SK-N-SH (cell line): Measurements from ENCODE around the gene ZFYVE26. TPM values are rescaled to one million over a fixed set of nuclear protein-coding genes. Genes with fewer than 3 reads are reported as not detected.
"Not testable (repeated sequence)": the region's sequence is repeated elsewhere in the genome, so short reads cannot be mapped to it uniquely, and the experiment has no call there.

Experiments
- CTCF ChIA-PET: fragments of 300-600, 350-600 bp; formaldehyde crosslinking; extraction: SDS; loops from one replicate; lab custom pipeline; 2021; lab: Yijun Ruan, JAX
- POLR2A ChIA-PET: fragments of 350-600 bp; sonication (Branson Sonifier 250); formaldehyde crosslinking; extraction: SDS; loops from one replicate; lab custom pipeline; 2020; ENCODE audit warnings: antibody characterized with exemption, inconsistent platforms; lab: Yijun Ruan, JAX
- DNase-seq: peaks from one replicate; pipeline ENCODE4 v3.0.0; 2012
- H2AFZ ChIP-seq: fragments of 200-600 bp; sonication (generic); 2 replicates; pipeline ENCODE4 v1.8.1; 2016; ENCODE audit warnings: antibody characterized with exemption, mild to moderate bottlenecking, low read depth
- H3F3A ChIP-seq: fragments of 200-600 bp; sonication (generic); replicated peaks from 2 replicates; pipeline ENCODE3; 2016; ENCODE audit warnings: antibody characterized with exemption, mild to moderate bottlenecking; ENCODE audit not compliant: insufficient read depth
- H3K27ac ChIP-seq, 2 experiments: fragments of 200-500 bp in 1 of 2; fragments of 200-600 bp in 1 of 2; sonication (Bioruptor generic) in 1 of 2; sonication (generic), shearing (Covaris generic) in 1 of 2; 2 replicates each; pipeline versions ENCODE4 v1.5.1 to v1.6.1; 2014 to 2016; ENCODE audit warnings: low read depth in 2 of 2, inconsistent platforms in 1 of 2, low read length in 1 of 2, mild to moderate bottlenecking in 1 of 2, mixed read lengths in 1 of 2
- H3K27me3 ChIP-seq: fragments of 200-600 bp; sonication (generic), shearing (Covaris generic); 2 replicates; pipeline ENCODE4 v1.6.1; 2016; ENCODE audit warnings: mixed run types; ENCODE audit not compliant: insufficient read depth
- H3K36me3 ChIP-seq, 2 experiments: fragments of 200-500 bp in 1 of 2; fragments of 200-600 bp in 1 of 2; sonication (Bioruptor generic) in 1 of 2; sonication (generic) in 1 of 2; replicated peaks in 1 of 2; 2 replicates each; pipeline versions ENCODE3 to v1.5.1; 2014 to 2016; ENCODE audit warnings: low read length in 1 of 2, mild to moderate bottlenecking in 1 of 2; ENCODE audit not compliant: insufficient read depth in 2 of 2, control insufficient read depth in 1 of 2
- H3K4me1 ChIP-seq, 2 experiments: fragments of 200-500 bp in 1 of 2; fragments of 200-600 bp in 1 of 2; sonication (Bioruptor generic) in 1 of 2; sonication (generic), shearing (Covaris generic) in 1 of 2; 2 replicates each; pipeline versions ENCODE4 v1.5.1 to v1.6.1; 2014 to 2016; ENCODE audit warnings: low read depth in 1 of 2, low read length in 1 of 2, mixed run types in 1 of 2; ENCODE audit not compliant: insufficient read depth in 2 of 2, control insufficient read depth in 1 of 2
- H3K4me2 ChIP-seq: fragments of 200-600 bp; sonication (generic), shearing (Covaris generic); 2 replicates; pipeline ENCODE4 v1.6.1; 2017; ENCODE audit warnings: mixed run types
- H3K4me3 ChIP-seq, 2 experiments: fragments of 200-500 bp in 1 of 2; fragments of 200-600 bp in 1 of 2; sonication (Bioruptor generic) in 1 of 2; sonication (generic), shearing (Covaris generic) in 1 of 2; 2 replicates each; pipeline versions ENCODE4 v1.5.1 to v1.8.1; 2014 to 2016; ENCODE audit warnings: low read depth in 2 of 2, inconsistent platforms in 1 of 2, low read length in 1 of 2, mild to moderate bottlenecking in 1 of 2, mixed read lengths in 1 of 2, moderate library complexity in 1 of 2
- H3K79me2 ChIP-seq: fragments of 200-600 bp; sonication (generic); 2 replicates; pipeline ENCODE4 v1.8.1; 2017; ENCODE audit warnings: mild to moderate bottlenecking; ENCODE audit not compliant: insufficient read depth
- H3K9ac ChIP-seq: fragments of 200-600 bp; sonication (generic); 2 replicates; pipeline ENCODE4 v1.6.1; 2017; ENCODE audit warnings: mixed run types
- H3K9me2 ChIP-seq: fragments of 200-600 bp; sonication (generic); 2 replicates; pipeline ENCODE4 v1.6.1; 2017; ENCODE audit warnings: mixed run types
- H3K9me3 ChIP-seq: fragments of 200-600 bp; sonication (generic); 2 replicates; pipeline ENCODE4 v1.6.1; 2017; ENCODE audit warnings: mixed run types, mild to moderate bottlenecking, moderate library complexity
- H4K20me1 ChIP-seq: fragments of 200-600 bp; sonication (generic); 2 replicates; pipeline ENCODE4 v1.6.1; 2017; ENCODE audit warnings: mild to moderate bottlenecking, mixed run types; ENCODE audit not compliant: insufficient read depth
- EP300 ChIP-seq, 2 experiments: IDR thresholded peaks; 2 replicates each; pipeline versions ENCODE4 v1.4.0 to v1.6.1; 2012; ENCODE audit warnings: borderline replicate concordance in 1 of 2, low read depth in 1 of 2, low read length in 1 of 2
- MEF2A ChIP-seq: IDR thresholded peaks from 2 replicates; pipeline ENCODE4 v1.4.0; 2012; ENCODE audit warnings: low read depth, borderline replicate concordance
- MXI1 ChIP-seq: IDR thresholded peaks from 2 replicates; pipeline ENCODE4 v1.6.1; 2012; ENCODE audit warnings: mild to moderate bottlenecking, low read depth, low read length, improper control_type of control experiment
- NRF1 ChIP-seq: IDR thresholded peaks from 2 replicates; pipeline ENCODE4 v1.6.1; 2012; ENCODE audit warnings: low read depth, mild to moderate bottlenecking, low read length
- POLR2AphosphoS5 ChIP-seq: IDR thresholded peaks from 2 replicates; pipeline ENCODE4 v1.6.1; 2012; ENCODE audit warnings: low read depth, low read length
- RAD21 ChIP-seq: IDR thresholded peaks from 2 replicates; pipeline ENCODE4 v1.6.1; 2012; ENCODE audit warnings: mild to moderate bottlenecking, low read length
- SIN3A ChIP-seq: IDR thresholded peaks from 2 replicates; pipeline ENCODE4 v1.6.1; 2012; ENCODE audit warnings: low read depth, mild to moderate bottlenecking, low read length, moderate library complexity, borderline replicate concordance
- TCF12 ChIP-seq: IDR thresholded peaks from 2 replicates; pipeline ENCODE4 v1.4.0; 2012
- WGBS: methylation state at CpG from one replicate; pipeline ENCODE4 v1.1.6; 2017; ENCODE audit warnings: low lambda C conversion rate; 5-methylcytosine and 5-hydroxymethylcytosine counted together
- polyA plus RNA-seq, 3 experiments: library from polyadenylated mRNA; depleted of rRNA; stranded (reverse); fragments of >200 nt; gene quantifications; 2 replicates each; pipeline ENCODE4 v1.2.3, GENCODE V29; 2012
- TF ChIP-seq, protein P1 (sequence below): fragments of 150-350 bp; IDR thresholded peaks from 2 replicates; pipeline ENCODE4 v1.6.1; 2016; ENCODE audit warnings: mild to moderate bottlenecking, low read depth, low read length
- TF ChIP-seq, protein P2 (sequence below): IDR thresholded peaks from 2 replicates; pipeline ENCODE4 v1.4.0; 2012; ENCODE audit warnings: low read depth, borderline replicate concordance

Gene ZFYVE26
- polyA plus RNA-seq, 1 of the 3 experiments (the other 2 are of a cell fraction), result 5.6 TPM

DNA sequence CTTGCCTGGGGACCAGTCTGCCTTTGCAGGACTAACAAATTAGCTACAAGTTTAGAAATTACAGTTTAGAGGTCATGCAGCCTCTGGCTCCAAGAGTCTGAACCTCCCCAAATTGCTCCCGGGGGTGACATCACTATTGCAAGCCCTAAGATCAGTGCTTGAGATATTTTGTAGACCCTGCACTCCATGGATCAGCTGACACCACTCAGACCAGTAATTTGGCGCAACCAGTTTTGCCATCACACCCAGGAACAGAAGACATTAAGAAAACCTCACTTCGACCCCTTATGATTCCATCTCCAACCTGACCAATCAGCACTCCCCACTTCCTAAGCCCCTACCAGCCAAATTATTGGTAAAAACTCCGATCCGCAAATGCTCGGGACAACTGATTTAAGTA lies 2.1 kb upstream of the ZFYVE26 start:
- Histone ChIP-seq H3K4me1 (peaks cover 8 to 17% of the 10 kb centered on the region in 2 experiments), H3K79me2 (peaks cover 28% of the 10 kb centered on the region), H2AFZ (0 out of 2 replicates have a peak overlapping the region, but pooled peaks have one; percentile 35)
- H3K9me2 ChIP-seq, H3F3A ChIP-seq, H3K4me3 ChIP-seq, DNase-seq, H4K20me1 ChIP-seq, POLR2A ChIA-PET, H3K27ac ChIP-seq, H3K9me3 ChIP-seq, H3K36me3 ChIP-seq, H3K9ac ChIP-seq, H3K27me3 ChIP-seq, CTCF ChIA-PET, H3K4me2 ChIP-seq: not testable (repeated sequence)
- WGBS, result 87% methylated on average over 5 of the region's 6 CpGs

DNA sequence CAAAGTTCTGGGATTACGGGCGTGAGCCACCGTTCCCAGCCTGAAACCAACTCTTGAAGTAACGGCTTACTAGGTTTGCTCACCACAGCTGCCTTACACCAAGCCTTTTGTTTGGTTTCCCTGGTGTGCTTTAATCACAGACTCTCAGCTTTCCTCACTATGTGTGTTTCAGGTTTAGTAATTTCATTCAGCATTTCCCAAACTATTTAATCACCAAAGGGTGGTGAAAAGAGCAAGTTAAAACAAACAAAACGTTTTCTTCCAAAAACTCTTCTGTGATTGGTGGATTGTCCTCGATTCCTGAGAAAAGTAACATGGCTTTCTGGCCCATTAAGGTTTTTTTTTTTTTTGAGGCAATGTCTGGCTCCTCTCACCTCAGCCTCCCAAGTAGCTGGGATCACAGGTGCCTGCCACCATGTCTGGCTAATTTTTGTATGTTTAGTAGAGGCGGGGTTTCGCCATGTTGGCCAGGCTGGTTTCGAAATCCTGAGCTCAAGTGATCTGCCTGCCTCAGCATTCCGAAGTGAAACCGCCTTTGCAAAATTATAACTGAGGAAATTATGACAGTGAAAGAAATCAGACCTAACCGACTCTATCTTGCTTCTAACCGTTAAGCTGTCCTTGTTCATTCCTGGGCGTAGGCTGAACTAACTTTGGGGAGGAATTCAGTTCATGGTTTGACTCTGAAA lies 1.5 kb upstream of the ZFYVE26 start:
- no peak overlapping the region for H3K4me2 ChIP-seq
- peaks cover 8 to 17% of the 10 kb centered on the region in 2 experiments for H3K4me1 ChIP-seq
- H2AFZ ChIP-seq, result 0 out of 2 replicates have a peak overlapping the region, but pooled peaks have one; percentile 35
- no peaks in the 10 kb centered on the region for H4K20me1 ChIP-seq
- ChIA-PET POLR2A (no interaction called here), CTCF (no interaction called here)
- peaks cover 13 to 15% of the 10 kb centered on the region in 2 experiments for H3K36me3 ChIP-seq
- H3K79me2 ChIP-seq, result peaks cover 28% of the 10 kb centered on the region
- no peak overlapping the region for H3K4me3 ChIP-seq
- no peaks in the 10 kb centered on the region for H3K27me3 ChIP-seq
- no peaks in the 10 kb centered on the region for H3K9me2 ChIP-seq
- no peaks in the 10 kb centered on the region for H3K9me3 ChIP-seq
- DNase-seq, result no peak
- H3F3A ChIP-seq, result no peaks in the 10 kb centered on the region
- no peak overlapping the region for H3K9ac ChIP-seq
- no peak for TF ChIP-seq MEF2A
- no peak for TF ChIP-seq POLR2AphosphoS5
- TF ChIP-seq NRF1, result no peak
- TF ChIP-seq MXI1, result no peak
- no peak for TF ChIP-seq TCF12
- TF ChIP-seq, protein P1, sequence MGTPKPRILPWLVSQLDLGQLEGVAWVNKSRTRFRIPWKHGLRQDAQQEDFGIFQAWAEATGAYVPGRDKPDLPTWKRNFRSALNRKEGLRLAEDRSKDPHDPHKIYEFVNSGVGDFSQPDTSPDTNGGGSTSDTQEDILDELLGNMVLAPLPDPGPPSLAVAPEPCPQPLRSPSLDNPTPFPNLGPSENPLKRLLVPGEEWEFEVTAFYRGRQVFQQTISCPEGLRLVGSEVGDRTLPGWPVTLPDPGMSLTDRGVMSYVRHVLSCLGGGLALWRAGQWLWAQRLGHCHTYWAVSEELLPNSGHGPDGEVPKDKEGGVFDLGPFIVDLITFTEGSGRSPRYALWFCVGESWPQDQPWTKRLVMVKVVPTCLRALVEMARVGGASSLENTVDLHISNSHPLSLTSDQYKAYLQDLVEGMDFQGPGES, result no peak
- TF ChIP-seq SIN3A, result no peak
- TF ChIP-seq EP300 (IDR thresholded peaks at IDR 0.05; ENCODE audit: borderline replicate concordance in 1 of 2, low read depth in 1 of 2, low read length in 1 of 2), result no peak
- no peak for TF ChIP-seq RAD21
- TF ChIP-seq, protein P2, sequence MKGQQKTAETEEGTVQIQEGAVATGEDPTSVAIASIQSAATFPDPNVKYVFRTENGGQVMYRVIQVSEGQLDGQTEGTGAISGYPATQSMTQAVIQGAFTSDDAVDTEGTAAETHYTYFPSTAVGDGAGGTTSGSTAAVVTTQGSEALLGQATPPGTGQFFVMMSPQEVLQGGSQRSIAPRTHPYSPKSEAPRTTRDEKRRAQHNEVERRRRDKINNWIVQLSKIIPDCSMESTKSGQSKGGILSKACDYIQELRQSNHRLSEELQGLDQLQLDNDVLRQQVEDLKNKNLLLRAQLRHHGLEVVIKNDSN, result no peak
- TF ChIP-seq, all 33 proteins: peak for 0
- no peak overlapping the region for H3K27ac ChIP-seq
- WGBS, result 93% methylated on average over 14 of the region's 14 CpGs
